GM19452 (cell line): ENCODE results near the gene TLK2.
"Not testable (repeated sequence)": the region's sequence is repeated elsewhere in the genome, so short reads cannot be mapped to it uniquely, and the experiment has no call there.

Experiments used
- ATAC-seq: cut with Tn5 transposase; IDR thresholded peaks from one replicate; pipeline ENCODE4 v1.9.1; 2021; ENCODE audit not compliant: unreplicated experiment

The TLK2 gene

DNA sequence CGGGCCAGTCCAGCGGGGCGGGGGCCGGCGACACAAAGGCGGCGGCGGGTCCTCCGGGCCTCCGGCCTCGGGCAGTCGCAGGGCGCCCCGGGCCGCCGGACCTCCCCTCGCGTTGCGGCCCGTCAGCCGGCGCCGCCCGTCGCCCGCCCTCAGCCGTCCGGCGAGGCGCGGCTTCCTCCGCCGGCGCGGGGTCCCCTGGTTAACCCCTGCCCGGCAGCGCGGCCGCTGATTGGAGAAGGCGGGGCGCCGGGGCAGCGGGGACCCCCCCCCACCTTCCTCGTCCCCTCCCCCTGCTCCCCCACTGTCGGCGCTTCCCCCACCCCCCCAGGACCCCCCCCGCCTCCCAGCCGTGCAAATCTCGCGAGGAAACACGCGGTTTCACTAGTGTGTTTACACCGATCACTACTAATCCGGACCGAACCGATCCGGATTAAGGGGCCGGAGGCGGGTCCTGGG lies at the start of gene TLK2:
Gene TLK2, plus strand, starts transcription at position 402 of the 456 bp plus-strand sequence. CDS start 2,301 bp downstream, outside the sequence.
- peak; percentile 68 for ATAC-seq

DNA sequence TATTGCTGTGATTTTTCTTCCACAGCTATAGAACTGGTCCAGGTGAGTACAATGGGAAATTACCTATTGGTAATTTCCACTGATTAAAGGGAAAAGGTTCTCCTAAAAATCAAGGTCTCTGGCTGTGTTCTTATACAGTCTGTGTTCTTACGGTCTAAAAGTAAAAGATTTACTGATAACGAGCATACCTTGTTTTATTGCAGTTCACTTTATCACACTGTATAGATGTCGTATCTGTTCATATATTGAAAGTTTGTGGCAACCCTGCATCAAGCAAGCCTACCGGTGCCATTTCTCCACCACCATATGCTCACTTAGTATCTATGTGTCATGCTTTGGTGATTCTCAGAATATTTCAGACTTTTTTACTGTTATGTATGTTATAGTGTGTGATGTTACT lies 43.4 kb upstream of the TLK2 start:
- ATAC-seq: not testable (repeated sequence)

DNA sequence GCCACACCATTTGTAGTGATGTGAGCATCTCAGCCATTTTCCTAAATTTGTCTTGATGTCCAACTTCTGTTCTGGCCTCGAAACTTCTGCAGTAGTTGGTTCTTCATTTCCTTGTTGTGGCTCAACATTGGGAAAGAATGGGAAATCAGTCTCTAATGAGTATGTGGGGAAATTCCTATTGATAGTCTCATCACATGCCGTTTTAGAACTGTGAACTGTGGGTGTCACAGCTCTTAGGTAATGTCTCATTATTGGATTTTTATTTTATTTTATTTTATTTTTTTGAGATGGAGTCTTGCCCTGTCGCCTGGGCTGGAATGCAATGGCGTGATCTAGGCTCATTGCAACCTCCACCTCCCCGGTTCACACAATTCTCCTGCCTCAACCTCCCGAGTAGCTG lies 37.4 kb upstream of the TLK2 start:
- not testable (repeated sequence) for ATAC-seq

DNA sequence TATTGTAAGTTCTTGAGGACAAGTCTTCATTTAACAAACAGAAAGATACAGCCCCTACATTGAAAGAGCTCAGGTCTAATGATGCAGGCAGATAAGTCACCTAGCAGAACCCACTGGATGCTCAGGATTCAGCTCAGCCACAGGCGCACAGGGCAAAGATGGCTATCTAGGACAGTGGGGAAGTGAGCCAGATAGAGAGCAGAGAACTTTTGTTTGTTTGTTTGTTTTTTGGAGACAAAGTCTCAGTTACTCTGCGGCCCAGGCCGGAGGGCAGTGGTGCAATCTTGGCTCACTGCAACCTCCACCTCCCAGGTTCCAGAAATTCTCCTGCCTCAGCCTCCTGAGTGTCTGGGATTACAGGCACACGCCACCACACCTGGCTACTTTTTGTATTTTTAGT lies 34.6 kb upstream of the TLK2 start:
- ATAC-seq: no peak

DNA sequence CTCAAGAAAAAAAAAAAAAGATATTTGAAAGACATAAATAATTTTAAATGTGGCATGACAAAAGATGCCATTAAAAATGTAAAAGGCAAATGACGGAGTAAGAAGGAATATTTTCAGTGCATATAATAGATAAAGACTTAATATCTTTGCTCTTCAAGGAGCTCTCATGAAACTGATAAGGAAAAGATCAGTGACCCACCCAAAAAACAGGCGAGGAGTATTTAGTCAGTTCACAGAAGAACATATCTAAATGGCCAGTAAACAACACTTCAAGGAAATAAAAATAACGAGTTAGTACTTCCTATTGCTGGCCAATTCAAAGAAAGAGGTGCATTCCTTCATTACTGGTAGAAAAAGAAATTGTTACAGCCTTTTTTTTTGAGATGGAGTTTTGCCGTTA lies 32.8 kb upstream of the TLK2 start:
- not testable (repeated sequence) for ATAC-seq

DNA sequence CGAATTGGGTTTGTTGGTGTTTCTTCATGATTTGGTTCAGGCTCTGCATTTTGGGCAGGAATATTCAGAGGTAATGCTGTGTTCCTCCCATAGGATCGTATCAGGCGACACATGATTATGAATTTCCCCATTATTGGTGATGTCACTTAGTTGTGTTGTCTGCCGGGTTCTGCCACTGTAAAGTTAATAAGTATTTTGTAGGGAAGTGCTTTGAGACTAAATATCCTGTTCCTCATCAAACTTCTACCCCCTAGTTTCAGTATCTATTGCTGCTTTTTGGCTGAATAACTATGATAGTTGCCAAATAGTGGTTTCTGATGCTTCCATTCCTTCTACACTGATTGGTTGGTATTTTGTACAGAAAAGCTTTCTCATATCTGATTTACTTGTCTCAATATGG lies 26.4 kb upstream of the TLK2 start:
- not testable (repeated sequence) for ATAC-seq

DNA sequence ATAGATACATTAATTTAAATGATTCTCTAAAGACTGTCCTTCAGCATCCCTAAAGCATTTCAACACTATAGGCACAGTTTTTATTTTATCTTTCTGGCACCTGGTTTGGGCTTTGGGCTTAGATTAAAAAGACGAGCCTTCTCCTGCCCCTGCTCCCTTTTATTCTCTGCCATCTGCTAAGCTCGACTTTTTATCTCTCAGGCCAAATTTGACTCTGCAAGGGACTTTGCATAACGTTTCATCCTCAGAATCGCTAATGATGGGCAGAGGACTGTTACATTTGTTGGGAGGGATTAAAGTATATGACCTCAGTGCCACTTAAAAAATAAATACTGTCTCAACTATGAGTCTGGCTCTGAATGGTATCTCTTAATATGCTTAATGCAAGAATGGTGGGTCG lies 25.6 kb upstream of the TLK2 start:
- not testable (repeated sequence) for ATAC-seq

DNA sequence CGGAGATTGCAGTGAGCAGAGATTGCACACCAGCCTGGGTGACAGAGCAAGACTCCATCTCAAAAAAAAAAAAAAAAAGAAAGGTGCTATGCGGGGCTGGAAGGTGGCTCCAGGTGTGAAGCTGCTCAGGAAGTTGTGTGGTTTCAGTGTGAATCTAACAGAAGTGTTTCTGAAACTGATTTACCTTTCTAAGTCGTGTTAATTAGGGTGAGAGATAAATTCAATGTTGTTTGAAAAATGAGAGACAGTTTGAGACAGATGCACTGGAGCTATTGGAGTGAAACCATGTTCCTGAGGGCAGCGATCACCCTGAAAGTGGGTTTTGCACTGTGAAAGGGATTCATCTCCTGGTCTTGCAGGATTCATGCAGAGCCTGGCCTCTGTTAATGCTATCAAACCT lies 25.0 kb upstream of the TLK2 start:
- ATAC-seq: peak; percentile 34

DNA sequence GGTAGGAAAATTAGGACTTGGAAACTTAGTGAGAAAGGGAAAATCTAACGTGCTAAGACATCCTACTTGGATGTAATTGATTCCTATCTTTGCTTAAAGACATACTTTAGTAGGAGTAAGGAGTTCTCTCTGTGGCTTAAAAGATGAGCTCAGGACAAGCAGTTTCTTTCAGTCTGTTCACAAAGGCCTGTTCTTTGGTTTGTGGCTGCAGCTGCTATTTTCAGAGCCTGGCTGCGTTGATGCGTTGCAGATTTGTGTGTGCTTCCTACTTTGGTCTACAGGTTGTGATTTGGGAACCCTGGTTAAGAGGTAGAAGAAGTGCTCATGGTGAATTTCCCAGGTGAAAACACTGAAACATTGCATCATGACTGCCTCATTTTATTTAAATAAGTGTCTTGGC lies 24.5 kb upstream of the TLK2 start:
- peak; percentile 60 for ATAC-seq

DNA sequence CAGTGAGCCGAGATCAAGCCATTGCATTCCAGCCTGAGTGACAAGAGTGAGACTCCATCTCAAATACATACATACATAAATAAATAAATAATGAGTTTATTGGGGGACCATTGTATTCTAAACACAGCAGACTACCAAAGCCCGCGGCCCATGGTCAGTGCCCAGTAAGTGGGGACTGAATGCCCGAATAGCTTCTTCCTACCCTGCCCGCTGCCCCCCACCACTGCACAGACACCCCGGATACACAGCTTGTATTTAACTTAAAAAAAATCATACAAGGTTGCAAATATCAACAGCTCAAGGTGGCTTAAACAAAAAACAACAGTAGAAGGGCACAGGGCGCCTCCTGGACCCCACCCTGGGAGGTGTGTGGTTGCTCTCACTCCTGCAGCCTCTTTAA lies 22.6 kb upstream of the TLK2 start:
- ATAC-seq: no peak

DNA sequence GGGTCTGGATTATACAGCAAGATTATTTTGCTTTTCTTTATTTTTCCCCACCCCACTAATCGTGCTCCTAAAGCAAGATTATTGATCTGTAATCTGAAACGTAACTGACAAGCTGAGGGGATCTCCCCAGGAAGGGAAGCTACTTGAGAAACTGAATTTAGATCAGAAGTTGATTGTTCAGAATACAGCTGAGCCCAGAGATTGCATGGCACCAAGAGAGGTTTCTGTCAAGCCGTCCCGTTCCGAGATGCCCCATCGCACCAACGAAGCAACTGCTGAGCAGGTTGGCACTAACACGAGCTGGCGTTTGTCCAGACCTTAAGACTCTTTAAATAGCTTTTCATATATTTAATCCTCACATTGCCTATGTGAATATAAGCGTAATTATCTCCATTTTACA lies 20.1 kb upstream of the TLK2 start:
- ATAC-seq: not testable (repeated sequence)

DNA sequence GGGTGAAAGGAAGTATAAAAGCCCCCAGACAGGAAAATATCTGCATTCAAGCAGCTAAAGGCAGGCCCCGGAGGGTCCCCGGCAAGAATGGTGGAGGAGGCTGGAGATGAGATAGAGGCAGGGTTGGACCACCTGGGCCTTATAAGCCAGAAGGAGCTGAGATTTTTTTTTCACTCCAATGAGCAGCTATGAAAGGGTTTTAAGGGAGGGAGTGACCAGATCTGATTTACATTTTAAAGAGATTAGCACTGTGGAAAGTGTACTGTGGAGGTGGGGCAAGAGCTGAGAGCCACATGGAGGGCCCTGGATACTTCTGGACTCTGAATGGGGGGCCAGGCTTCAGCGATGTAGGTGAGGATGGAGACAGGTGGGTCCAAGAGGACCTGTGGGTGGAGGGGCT lies 14.2 kb upstream of the TLK2 start:
- not testable (repeated sequence) for ATAC-seq

DNA sequence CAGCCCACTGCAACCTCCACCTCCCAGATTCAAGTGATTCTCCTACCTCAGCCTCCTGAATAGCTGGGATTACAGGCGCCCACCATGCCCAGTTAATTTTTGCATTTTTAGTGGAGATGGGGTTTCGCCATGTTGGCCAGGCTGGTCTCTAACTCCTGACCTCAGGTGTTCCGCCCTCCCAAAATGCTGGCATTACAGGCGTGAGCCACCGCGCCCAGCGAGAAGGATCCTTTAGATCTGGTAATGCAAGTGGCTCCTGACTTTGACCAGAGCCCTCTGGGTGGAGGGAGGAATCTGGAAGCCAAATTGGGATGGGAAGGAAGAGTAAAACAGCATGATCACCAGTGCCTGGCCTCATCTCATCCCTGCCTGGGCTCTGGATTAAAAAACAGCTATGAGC lies 13.4 kb upstream of the TLK2 start:
- ATAC-seq: not testable (repeated sequence)

DNA sequence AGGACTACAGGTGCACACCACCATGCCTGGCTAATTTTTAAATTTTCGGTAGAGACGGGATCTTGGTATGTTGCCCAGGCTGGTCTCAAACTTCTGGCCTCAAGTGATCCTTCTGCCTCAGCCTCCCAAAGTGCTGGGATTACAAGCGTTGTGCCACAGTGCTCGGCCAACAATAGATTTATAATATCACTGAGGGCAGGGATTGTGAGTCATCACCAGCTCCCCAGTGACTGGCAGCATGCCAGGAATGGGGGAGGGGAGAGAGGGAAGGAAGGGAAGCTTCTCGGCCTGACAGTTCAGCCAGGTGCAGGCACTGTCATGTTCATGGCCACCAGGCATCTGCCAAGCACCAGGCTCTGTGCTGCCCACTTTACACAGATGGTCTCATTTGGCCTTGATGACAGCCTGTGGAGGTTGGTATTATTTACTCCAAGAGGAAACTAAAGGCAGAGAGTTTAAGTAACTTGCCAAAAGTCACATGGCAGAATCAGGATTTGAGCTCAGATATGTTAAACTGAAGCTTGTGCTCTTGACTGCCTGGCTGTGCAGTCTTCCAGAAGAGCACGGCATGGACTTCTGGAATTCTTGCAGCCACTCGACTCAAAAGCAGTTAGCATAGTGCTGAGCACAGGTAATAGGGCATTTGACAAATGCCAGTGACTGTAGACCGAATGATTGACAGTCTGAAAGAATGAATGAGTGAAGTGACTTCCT lies 7.8 kb upstream of the TLK2 start:
- ATAC-seq: not testable (repeated sequence)

DNA sequence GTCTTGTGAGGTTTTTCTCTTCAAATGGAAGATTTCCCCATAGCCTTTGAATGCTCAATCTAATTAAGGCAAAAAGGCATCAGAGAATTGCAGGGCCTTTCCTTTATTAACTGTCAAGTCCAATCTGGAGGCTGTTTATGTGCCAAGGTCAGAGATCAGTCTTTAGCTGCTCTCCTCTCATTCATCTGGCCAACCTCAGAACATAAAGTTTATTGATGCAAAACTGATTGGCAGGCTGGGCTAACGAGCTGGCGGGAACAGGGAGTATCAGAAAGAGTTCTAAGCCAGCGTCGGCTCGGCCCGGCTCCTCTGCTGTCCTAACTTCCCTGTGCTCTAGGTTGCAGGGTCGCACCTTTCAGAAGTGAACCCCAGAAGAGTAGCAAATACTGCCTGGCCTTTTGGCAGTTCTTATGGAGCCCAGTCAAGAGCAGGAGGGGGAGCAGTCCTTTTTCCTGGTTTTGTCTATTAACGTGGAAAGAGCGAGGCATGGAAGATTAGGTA lies 7.2 kb upstream of the TLK2 start:
- not testable (repeated sequence) for ATAC-seq

DNA sequence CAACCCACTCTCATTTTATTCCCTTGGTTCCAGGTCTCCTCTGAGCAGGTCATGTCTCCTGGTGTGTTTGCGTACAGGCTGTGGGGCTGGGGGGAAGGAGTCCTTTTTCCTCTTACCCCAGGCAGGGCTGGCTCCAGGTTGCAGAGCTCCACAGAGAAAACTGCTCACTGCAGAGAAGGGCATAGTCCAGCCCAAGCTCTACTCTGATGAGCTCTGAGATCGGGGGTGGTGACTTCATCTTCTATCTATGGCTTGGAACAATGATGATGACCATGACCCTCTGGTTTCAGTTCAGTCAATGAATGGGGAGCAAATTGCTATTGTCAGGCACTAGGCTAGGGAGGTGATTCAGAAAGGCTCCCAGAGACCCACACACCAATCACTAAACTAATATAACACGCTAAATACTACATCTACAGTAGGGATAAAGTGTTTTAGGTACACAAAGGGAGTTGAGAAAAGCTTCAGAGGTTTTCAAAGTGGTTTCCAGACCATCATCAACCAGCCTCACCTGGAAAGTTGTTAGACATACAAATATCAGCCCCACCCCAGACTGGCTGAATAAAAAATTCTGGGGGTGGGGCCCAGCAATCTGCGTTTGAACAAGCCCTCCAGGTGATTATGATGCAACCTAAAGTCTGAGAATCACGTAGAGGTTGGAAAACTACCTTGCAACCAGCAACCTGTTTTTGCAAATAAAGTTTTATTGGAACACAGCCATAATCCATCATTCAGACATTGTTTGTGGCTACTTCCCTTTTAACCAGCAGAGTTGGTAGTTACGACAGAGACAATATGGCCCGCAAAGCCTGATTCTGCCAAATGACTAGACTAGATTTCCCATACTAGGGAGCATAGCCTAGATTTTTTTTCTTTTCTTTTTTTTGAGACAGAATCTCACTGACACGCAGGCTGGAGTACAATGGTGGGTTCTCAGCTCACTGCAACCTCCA lies 5.3 kb upstream of the TLK2 start:
- not testable (repeated sequence) for ATAC-seq

DNA sequence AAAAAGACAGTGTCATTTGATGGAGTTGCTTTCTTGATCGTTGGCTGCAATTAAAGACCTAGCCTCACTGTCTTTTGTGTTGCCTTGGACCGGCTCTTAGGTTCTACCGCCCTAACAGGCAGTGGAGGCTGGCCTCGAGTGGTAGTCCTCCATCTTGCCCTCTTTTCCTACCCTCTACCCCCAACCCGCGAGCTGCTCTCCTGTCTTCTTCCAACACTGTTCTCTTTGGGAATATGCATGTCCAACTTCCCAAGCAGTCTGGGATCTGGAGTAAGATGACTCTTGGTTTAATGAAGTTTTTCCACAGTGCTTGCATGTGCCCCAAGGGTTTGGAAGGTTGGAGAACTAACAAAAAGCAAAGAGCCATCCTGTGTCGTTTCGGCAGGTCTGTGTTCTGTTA lies 1.5 kb upstream of the TLK2 start:
- ATAC-seq: not testable (repeated sequence)

DNA sequence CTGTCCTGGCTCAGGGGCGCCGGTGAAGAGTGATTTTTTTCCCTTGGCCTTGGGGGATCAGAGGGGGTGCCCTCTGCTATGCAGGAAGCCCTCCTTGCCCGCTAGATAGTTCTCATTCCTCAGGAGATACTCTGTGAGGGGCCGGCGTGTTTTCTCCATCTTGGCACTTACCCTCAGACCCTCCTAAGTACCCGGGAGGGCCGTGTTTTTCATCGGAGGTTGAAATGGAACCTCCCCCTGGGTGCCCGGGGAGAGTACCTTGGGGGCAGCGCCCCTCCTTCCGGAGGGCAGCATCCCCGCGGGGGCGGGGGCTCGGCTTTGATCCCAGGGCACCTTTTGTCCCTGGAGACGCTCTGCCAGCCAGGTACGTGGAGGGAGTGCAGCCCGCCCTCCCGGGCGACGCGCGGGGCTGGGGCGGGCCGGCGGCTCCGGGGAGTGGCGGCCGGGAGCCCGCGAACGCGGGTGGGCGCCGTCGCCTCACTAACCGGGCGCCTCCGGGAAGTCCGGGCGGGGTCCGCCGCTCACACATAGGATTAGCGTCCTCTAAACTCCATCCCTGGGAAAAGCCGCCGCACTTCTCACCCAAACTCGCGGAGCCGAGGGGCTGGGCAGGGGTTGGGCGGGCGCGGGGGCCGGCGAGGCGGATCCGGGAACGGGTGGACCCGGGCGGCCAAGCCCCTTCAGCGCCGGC lies 762 bp upstream of the TLK2 start:
- ATAC-seq: peak; percentile 30

DNA sequence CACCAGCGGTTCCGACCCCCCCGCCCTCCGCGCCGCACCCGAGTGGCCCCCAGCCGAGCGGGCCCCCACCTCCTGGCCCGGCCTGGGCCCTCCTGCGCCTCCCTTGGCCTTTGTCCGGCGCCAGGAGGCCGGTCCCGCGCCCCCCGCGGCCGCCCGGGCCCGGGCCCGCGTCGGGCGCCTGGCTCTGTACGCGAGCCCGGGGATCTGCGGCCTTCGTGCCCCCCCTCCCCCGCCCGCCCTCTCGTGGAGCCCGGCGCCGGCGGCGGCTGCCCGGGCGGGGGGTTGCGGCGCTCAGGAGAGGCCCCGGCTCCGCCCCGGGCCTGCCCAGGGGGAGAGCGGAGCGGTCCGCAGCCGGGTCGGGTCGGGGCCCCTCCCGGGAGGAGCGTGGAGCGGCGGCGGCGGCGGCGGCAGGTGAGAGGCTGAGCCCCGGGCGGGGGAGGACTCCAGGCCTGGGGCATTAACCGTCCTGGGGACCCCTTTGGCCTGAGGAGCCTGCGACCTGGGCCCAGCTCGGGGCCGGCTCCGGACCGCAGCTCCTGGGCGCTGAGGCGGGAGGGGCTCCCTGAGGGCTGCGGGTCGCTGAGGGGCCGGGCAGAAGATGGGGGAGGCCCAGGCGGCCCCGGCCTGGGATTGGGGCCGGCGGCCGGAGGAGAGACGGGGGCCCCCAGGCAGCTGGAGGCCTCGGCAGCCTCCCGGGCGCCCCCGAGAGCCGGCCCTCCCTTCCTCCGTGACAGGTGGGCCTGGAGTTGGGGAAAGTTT lies 434 bp downstream of the TLK2 start:
- peak; percentile 41 for ATAC-seq

DNA sequence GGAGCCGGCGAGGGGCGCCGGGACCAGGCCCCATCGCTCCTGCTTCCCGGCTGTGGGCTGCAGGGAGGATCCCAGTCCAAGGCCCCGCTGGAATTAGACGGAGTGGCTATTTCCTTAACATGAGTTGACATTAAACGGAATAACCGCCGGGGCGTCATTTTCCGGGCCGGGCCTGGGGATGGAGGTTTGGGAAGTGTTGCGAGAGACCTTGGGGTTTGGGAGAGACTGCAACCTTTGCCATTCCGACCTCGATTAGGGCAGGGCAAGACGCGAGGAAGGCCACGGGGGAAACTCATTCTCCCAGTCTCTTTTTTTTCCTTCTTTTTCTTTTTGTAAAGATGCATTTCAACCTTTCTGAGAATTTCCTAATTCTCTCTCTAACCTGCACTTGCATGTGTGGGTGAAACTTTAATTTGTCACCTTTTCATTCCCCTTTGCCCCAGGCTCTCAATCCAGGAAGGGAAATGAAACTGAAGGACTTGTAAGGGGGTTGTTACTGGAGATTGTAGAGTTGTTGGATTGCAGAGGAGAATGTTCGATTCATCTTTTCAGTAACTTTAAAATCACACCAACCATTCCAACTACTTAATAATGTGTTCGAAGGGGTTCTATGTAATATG lies 1.1 kb downstream of the TLK2 start:
- not testable (repeated sequence) for ATAC-seq
